ENCODE measurements around the gene MCM9.
"Not testable (repeated sequence)": the region's sequence is repeated elsewhere in the genome, so short reads cannot be mapped to it uniquely, and the experiment has no call there.

Gene MCM9

DNA sequence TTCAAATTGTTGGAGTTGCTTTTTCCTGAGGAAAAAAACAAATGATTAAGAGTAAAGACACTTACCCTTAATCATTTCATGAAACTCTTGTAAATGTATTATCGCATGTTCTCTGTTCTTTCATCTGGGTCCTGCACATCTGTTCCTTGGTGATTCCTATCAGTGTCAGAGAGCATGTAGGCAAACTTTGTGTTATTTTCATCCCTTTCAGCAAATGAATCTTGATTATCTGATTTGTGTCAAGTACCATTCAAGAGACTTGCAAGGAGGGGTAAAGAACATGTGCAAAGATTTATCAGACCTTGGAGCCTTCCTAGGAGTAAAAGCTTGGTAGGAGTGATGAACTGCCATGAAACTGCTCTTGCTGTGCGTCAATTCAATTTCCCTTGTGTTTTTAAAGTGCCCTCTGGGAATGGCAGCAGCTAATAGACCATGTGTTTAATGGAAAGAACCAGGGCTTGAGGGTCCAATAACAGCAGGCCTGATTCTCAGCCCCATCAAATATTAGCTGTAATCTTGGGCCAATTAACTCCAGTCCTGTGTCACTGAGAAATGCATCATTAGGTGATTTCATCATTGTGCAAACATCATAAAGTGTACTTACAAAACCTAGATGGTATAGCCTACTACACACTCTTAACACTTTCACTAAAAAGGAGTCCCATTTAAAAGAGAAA is 164.7 kb downstream of the MCM9 start:
- DNase-seq (ENCODE audit: low read depth in 3 of 3), result no peak

GRCh38 chr6:118768904-118769325 is 166.0 kb downstream of the MCM9 start:
- peak in 1 of 3 experiments; percentile 26 for DNase-seq (ENCODE audit: low read depth in 3 of 3)

DNA sequence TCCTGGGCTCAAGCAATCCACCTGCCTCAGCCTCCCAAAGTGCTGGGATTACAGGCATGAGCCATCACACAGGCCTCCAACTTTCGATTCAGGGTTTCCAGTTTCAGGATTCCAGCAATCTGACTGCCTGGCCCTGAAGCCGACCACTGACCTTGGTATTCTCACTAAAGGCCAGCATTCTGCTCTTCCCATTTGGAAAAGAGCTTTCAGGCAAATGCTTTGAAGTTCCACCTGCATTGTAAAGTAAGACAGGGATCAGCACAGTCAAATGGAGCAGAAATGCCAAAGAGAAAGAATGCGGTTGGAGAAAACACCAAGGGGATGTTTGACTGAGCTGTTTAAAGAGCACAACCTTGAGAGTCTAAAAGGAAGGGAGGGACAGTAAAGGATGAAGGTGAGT is 166.5 kb downstream of the MCM9 start:
- no peak for DNase-seq (ENCODE audit: low read depth in 3 of 3)

- not testable (repeated sequence) for DNase-seq (ENCODE audit: low read depth in 3 of 3)
Measured at GRCh38 chr6:118765316-118765715, 169.6 kb downstream of the MCM9 start.

DNA sequence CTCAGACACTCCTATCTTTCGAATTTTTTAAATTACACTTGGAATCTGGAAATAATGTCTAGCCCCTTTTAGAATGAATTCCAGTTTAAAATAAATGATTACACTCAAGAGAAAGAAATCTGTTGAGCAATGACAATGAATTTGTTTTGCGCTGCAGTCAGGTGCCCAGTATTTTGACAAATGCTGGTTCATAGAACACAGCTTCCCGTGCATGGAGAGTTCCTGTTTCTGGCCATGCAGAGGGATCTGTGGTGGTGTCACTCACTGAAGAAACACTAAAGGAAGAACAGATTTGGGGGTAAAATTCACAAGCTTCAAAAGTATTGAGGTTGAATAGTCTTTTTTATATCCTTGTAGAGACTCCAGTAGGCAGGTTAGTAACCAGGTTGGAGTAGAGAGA is 170.2 kb downstream of the MCM9 start:
- DNase-seq (ENCODE audit: low read depth in 3 of 3), result no peak
